PFSK-1 (cell line): ENCODE data around the gene CEP135.

Experiments used
- FOXP2 ChIP-seq: optimal IDR thresholded peaks from 2 replicates; pipeline ENCODE3; 2011; ENCODE audit warnings: borderline replicate concordance, control low read depth, inconsistent platforms; ENCODE audit not compliant: insufficient read depth; ENCODE audit errors: extremely low read length, extremely low read depth
- POLR2AphosphoS5 ChIP-seq: IDR thresholded peaks from 2 replicates; pipeline ENCODE4 v1.6.1; 2012; ENCODE audit warnings: low read depth, mild to moderate bottlenecking, control low read depth, low read length, moderate library complexity
- REST ChIP-seq, 2 experiments: IDR thresholded peaks; 2 replicates each; pipeline versions ENCODE4 v1.6.1 to v1.8.0; 2011 to 2012; ENCODE audit warnings: low read depth in 2 of 2, low read length in 2 of 2, control low read depth in 1 of 2, inconsistent platforms in 1 of 2, mild to moderate bottlenecking in 1 of 2, moderate library complexity in 1 of 2; ENCODE audit not compliant: insufficient read depth in 1 of 2
- SIN3A ChIP-seq: IDR thresholded peaks from 2 replicates; pipeline ENCODE4 v1.6.1; 2012; ENCODE audit warnings: mild to moderate bottlenecking, low read length, moderate library complexity, borderline replicate concordance; ENCODE audit not compliant: insufficient read depth
- TAF1 ChIP-seq: IDR thresholded peaks from 2 replicates; pipeline ENCODE4 v1.6.1; 2012; ENCODE audit warnings: low read length, control low read depth, borderline replicate concordance; ENCODE audit not compliant: insufficient read depth

Gene CEP135

GRCh38 chr4:55959655-55960054 lies 10.9 kb downstream of the CEP135 start:
- no peak for TF ChIP-seq SIN3A
- TF ChIP-seq FOXP2, result no peak
- no peak for TF ChIP-seq POLR2AphosphoS5
- TF ChIP-seq REST (IDR thresholded peaks at IDR 0.05; ENCODE audit: insufficient read depth in 1 of 2, low read depth in 2 of 2, low read length in 2 of 2), result no peak
- no peak for TF ChIP-seq TAF1

DNA sequence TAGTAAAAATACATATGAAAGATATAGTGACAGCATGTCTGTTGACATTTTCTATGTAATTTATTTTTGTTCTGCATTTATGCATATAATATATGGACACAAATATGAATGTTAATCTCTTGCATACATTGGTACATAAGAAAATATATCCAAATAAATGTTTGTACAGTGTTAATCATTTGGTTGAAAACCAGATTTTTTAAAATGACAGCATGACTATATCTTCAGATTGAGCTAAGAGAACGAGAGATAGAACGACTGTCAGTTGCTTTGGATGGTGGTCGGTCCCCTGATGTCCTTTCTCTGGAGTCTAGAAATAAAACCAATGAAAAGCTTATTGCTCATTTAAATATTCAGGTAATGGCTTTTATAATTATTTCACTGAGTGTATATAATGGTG lies 15.3 kb downstream of the CEP135 start:
- TF ChIP-seq REST (IDR thresholded peaks at IDR 0.05; ENCODE audit: insufficient read depth in 1 of 2, low read depth in 2 of 2, low read length in 2 of 2) (no peak), FOXP2 (no peak), POLR2AphosphoS5 (no peak), TAF1 (no peak), SIN3A (no peak)

- TF ChIP-seq TAF1 (no peak), FOXP2 (no peak), REST (IDR thresholded peaks at IDR 0.05; ENCODE audit: insufficient read depth in 1 of 2, low read depth in 2 of 2, low read length in 2 of 2) (no peak), POLR2AphosphoS5 (no peak), SIN3A (no peak)
These were observed 16.8 kb downstream of the CEP135 start for GRCh38 chr4:55965585-55965984.

- no peak for TF ChIP-seq SIN3A
- TF ChIP-seq POLR2AphosphoS5, result no peak
- TF ChIP-seq FOXP2, result no peak
- no peak for TF ChIP-seq TAF1
- no peak for TF ChIP-seq REST (IDR thresholded peaks at IDR 0.05; ENCODE audit: insufficient read depth in 1 of 2, low read depth in 2 of 2, low read length in 2 of 2)
These were observed 18.6 kb downstream of the CEP135 start for GRCh38 chr4:55967376-55967775.

- TF ChIP-seq FOXP2, result no peak
- TF ChIP-seq TAF1, result no peak
- no peak for TF ChIP-seq POLR2AphosphoS5
- no peak for TF ChIP-seq SIN3A
- TF ChIP-seq REST (IDR thresholded peaks at IDR 0.05; ENCODE audit: insufficient read depth in 1 of 2, low read depth in 2 of 2, low read length in 2 of 2), result no peak
These were observed 24.9 kb downstream of the CEP135 start for GRCh38 chr4:55973650-55974049.
